ENCODE measurements around the gene SPEF2.

The SPEF2 gene

GRCh38 chr5:35618304-35618636, 607 bp downstream of the SPEF2 start:
- ChIA-PET CTCF (interaction anchor here (0.6 to 1.7 kb wide), 7 partner anchors 12 to 622 kb away, joined by 3 to 16 read pairs (median 4); no protein-coding TSS in a partner anchor), POLR2A (interaction anchor here (0.6 kb wide), 1 partner anchor 390 kb away, joined by 3 read pairs; no protein-coding TSS in a partner anchor)
- peak overlapping the region; percentile 74 for H3K4me3 ChIP-seq (ENCODE audit: low read depth, low read length)
- no peaks in the 10 kb centered on the region for H3K9me3 ChIP-seq (ENCODE audit: control insufficient read depth, insufficient read depth, low read depth, low read length)
- H3K36me3 ChIP-seq (ENCODE audit: control insufficient read depth in 2 of 2, insufficient read depth in 1 of 2, low read length in 2 of 2) = no peaks in the 10 kb centered on the region
- 0 out of 2 replicates have a peak, but pooled peaks have one; percentile 74 for TF ChIP-seq ZFP69B (tag by site-specific recombination; IDR thresholded peaks at IDR 0.05)
- TF ChIP-seq ZNF10 (tag by site-specific recombination; IDR thresholded peaks at IDR 0.05) = no peak
- no peak for TF ChIP-seq ZNF548 (tag by site-specific recombination; IDR thresholded peaks at IDR 0.05)
- H3K27ac ChIP-seq (ENCODE audit: extremely low read depth, low read depth, low read length) = peak overlapping the region; percentile 27; the same call in 1 of the 2 replicates
- H3K4me1 ChIP-seq (ENCODE audit: control insufficient read depth, insufficient read depth, low read length) = peaks cover 4% of the 10 kb centered on the region; the same call in 1 of the 2 replicates

- H3K36me3 ChIP-seq (ENCODE audit: control insufficient read depth in 2 of 2, insufficient read depth in 1 of 2, low read length in 2 of 2) = no peaks in the 10 kb centered on the region
- H3K4me3 ChIP-seq (ENCODE audit: low read depth, low read length) = no peak overlapping the region
- H3K27ac ChIP-seq (ENCODE audit: extremely low read depth, low read depth, low read length) = no peak overlapping the region
- no peak for TF ChIP-seq HOXD13 (CRISPR knock-in tag; IDR thresholded peaks at IDR 0.05; ENCODE audit: borderline replicate concordance)
- no peak for TF ChIP-seq ZNF514 (tag by site-specific recombination; IDR thresholded peaks at IDR 0.05)
- TF ChIP-seq ZNF2 (tag by site-specific recombination; IDR thresholded peaks at IDR 0.05) = no peak
- no peak for TF ChIP-seq ZNF701 (tag by site-specific recombination; IDR thresholded peaks at IDR 0.05)
- TF ChIP-seq ZNF473 (tag by site-specific recombination; IDR thresholded peaks at IDR 0.05) = no peak
- TF ChIP-seq ZNF571 (tag by site-specific recombination; IDR thresholded peaks at IDR 0.05) = no peak
- TF ChIP-seq ZSCAN4 (tag by site-specific recombination; IDR thresholded peaks at IDR 0.05) = no peak
- TF ChIP-seq ZNF311 (tag by site-specific recombination; IDR thresholded peaks at IDR 0.05; ENCODE audit: borderline replicate concordance) = no peak
- no peak for TF ChIP-seq ZNF623 (tag by site-specific recombination; IDR thresholded peaks at IDR 0.05)
- TF ChIP-seq ZNF335 (tag by site-specific recombination; conservative IDR thresholded peaks at IDR 0.05) = no peak
- TF ChIP-seq ZNF248 (tag by site-specific recombination; IDR thresholded peaks at IDR 0.05) = no peak
- TF ChIP-seq SCRT1 (tag by site-specific recombination; IDR thresholded peaks at IDR 0.05; ENCODE audit: borderline replicate concordance) = no peak
- TF ChIP-seq HOXA7 (CRISPR knock-in tag; IDR thresholded peaks at IDR 0.05; ENCODE audit: borderline replicate concordance) = no peak
- no peak for TF ChIP-seq ZNF645 (tag by site-specific recombination; IDR thresholded peaks at IDR 0.05)
- no peak for TF ChIP-seq ZNF211 (tag by site-specific recombination; IDR thresholded peaks at IDR 0.05; ENCODE audit: low read depth)
- no peak for TF ChIP-seq ZBTB48 (tag by site-specific recombination; IDR thresholded peaks at IDR 0.05)
- no peak for TF ChIP-seq BCL11A (tag by site-specific recombination; IDR thresholded peaks at IDR 0.05; ENCODE audit: low read depth)
- TF ChIP-seq KLF16 (tag by site-specific recombination; IDR thresholded peaks at IDR 0.05) = no peak
- POLR2A ChIA-PET = no interaction called here
- peaks cover 4% of the 10 kb centered on the region; the same call in 1 of the 2 replicates for H3K4me1 ChIP-seq (ENCODE audit: control insufficient read depth, insufficient read depth, low read length)
- H3K9me3 ChIP-seq (ENCODE audit: control insufficient read depth, insufficient read depth, low read depth, low read length) = no peaks in the 10 kb centered on the region
- CTCF ChIA-PET = interaction anchor here (1.0 to 1.7 kb wide), 2 partner anchors 12 to 308 kb away, joined by 3 to 16 read pairs; no protein-coding TSS in a partner anchor
Measured at GRCh38 chr5:35618781-35619180, 1.1 kb downstream of the SPEF2 start.

GRCh38 chr5:35622974-35623373, 5.3 kb downstream of the SPEF2 start:
- Histone ChIP-seq H3K36me3 (ENCODE audit: control insufficient read depth in 2 of 2, insufficient read depth in 1 of 2, low read length in 2 of 2) (no peaks in the 10 kb centered on the region), H3K4me1 (ENCODE audit: control insufficient read depth, insufficient read depth, low read length) (peaks cover 4% of the 10 kb centered on the region; the same call in 1 of the 2 replicates), H3K9me3 (ENCODE audit: control insufficient read depth, insufficient read depth, low read depth, low read length) (no peaks in the 10 kb centered on the region), H3K4me3 (ENCODE audit: low read depth, low read length) (no peak overlapping the region), H3K27ac (ENCODE audit: extremely low read depth, low read depth, low read length) (no peak overlapping the region)
- CTCF ChIA-PET = interaction anchor here (0.9 to 2.1 kb wide), 2 partner anchors 28 to 190 kb away, joined by 3 to 5 read pairs; no protein-coding TSS in a partner anchor
- POLR2A ChIA-PET = no interaction called here
- TF ChIP-seq ZNF114 (tag by site-specific recombination; IDR thresholded peaks at IDR 0.05) (no peak), ZNF311 (tag by site-specific recombination; IDR thresholded peaks at IDR 0.05; ENCODE audit: borderline replicate concordance) (no peak), ZNF416 (tag by site-specific recombination; IDR thresholded peaks at IDR 0.05) (no peak), ZNF704 (tag by site-specific recombination; IDR thresholded peaks at IDR 0.05) (no peak), ZNF555 (tag by site-specific recombination; conservative IDR thresholded peaks at IDR 0.05) (no peak), ZNF23 (tag by site-specific recombination; IDR thresholded peaks at IDR 0.05; ENCODE audit: borderline replicate concordance) (no peak), ZNF366 (tag by site-specific recombination; conservative IDR thresholded peaks at IDR 0.05) (no peak), KLF16 (tag by site-specific recombination; IDR thresholded peaks at IDR 0.05) (no peak)

Measured in HEK293 (cell line).